H9 (cell line): ENCODE measurements around the gene CFAP100. TPM values are rescaled to one million over a fixed set of nuclear protein-coding genes. Genes with fewer than 3 reads are reported as not detected.
A peak's percentile ranks its signal among the peaks of the same experiment; 100 is the strongest.

ENCODE experiments used
- DNase-seq: peaks from one replicate; pipeline ENCODE4 v3.0.0-alpha.2; 2017
- H2AFZ ChIP-seq: one replicate; pipeline ENCODE4 v1.6.1; 2013; ENCODE audit warnings: mild to moderate bottlenecking, low read length, control low read depth, moderate library complexity
- H2AK5ac ChIP-seq: 2 replicates; pipeline ENCODE4 v1.6.1; 2013; ENCODE audit warnings: low read length, control low read depth, mixed read lengths; ENCODE audit not compliant: insufficient read length
- H2BK120ac ChIP-seq: one replicate; pipeline ENCODE4 v1.6.1; 2013; ENCODE audit warnings: low read depth, mild to moderate bottlenecking, low read length, control low read depth, inconsistent platforms; ENCODE audit not compliant: poor library complexity, severe bottlenecking
- H2BK12ac ChIP-seq: 2 replicates; pipeline ENCODE4 v1.6.1; 2013; ENCODE audit warnings: low read length, control low read depth, mixed read lengths, low read depth; ENCODE audit not compliant: insufficient read length
- H2BK15ac ChIP-seq: 2 replicates; pipeline ENCODE4 v1.6.1; 2013; ENCODE audit warnings: low read depth, low read length, control low read depth
- H2BK20ac ChIP-seq: one replicate; pipeline ENCODE4 v1.6.1; 2013; ENCODE audit warnings: low read depth, mild to moderate bottlenecking, low read length, control low read depth, inconsistent platforms; ENCODE audit not compliant: poor library complexity, severe bottlenecking
- H2BK5ac ChIP-seq: 2 replicates; pipeline ENCODE4 v1.6.1; 2013; ENCODE audit warnings: low read length, control low read depth, mixed read lengths; ENCODE audit not compliant: insufficient read length
- H3K14ac ChIP-seq: 2 replicates; pipeline ENCODE4 v1.6.1; 2013; ENCODE audit warnings: low read length, control low read depth; ENCODE audit not compliant: insufficient read depth
- H3K18ac ChIP-seq: 2 replicates; pipeline ENCODE4 v1.6.1; 2013; ENCODE audit warnings: low read depth, mild to moderate bottlenecking, mixed read lengths, low read length, control low read depth; ENCODE audit not compliant: insufficient read length
- H3K23ac ChIP-seq: 2 replicates; pipeline ENCODE4 v1.6.1; 2013; ENCODE audit warnings: low read length, control low read depth, mixed read lengths, low read depth; ENCODE audit not compliant: insufficient read length
- H3K23me2 ChIP-seq: 2 replicates; pipeline ENCODE4 v1.6.1; 2013; ENCODE audit warnings: low read depth, mild to moderate bottlenecking, mixed read lengths, low read length, control low read depth; ENCODE audit not compliant: insufficient read length, poor library complexity, severe bottlenecking
- H3K27ac ChIP-seq: 2 replicates; pipeline ENCODE4 v1.5.1; 2013; ENCODE audit warnings: low read length, control low read depth, mixed read lengths, low read depth; ENCODE audit not compliant: insufficient read length
- H3K27me3 ChIP-seq: 2 replicates; pipeline ENCODE4 v1.6.1; 2013; ENCODE audit warnings: low read length, control low read depth, inconsistent platforms; ENCODE audit not compliant: insufficient read depth
- H3K4ac ChIP-seq: 2 replicates; pipeline ENCODE4 v1.6.1; 2013; ENCODE audit warnings: low read depth, mild to moderate bottlenecking, control low read depth, inconsistent platforms, low read length, moderate library complexity
- H3K4me1 ChIP-seq: 2 replicates; pipeline ENCODE4 v1.6.1; 2013; ENCODE audit warnings: low read length, control low read depth, inconsistent platforms; ENCODE audit not compliant: insufficient read depth
- H3K4me2 ChIP-seq: 2 replicates; pipeline ENCODE4 v1.6.1; 2013; ENCODE audit warnings: low read length, control low read depth, mixed read lengths; ENCODE audit not compliant: insufficient read length, insufficient read depth
- H3K56ac ChIP-seq: 2 replicates; pipeline ENCODE4 v1.6.1; 2013; ENCODE audit warnings: low read depth, mild to moderate bottlenecking, mixed read lengths, low read length, control low read depth; ENCODE audit not compliant: insufficient read length
- H3K79me1 ChIP-seq: 2 replicates; pipeline ENCODE4 v1.6.1; 2013; ENCODE audit warnings: low read depth, mild to moderate bottlenecking, moderate library complexity, low read length, control low read depth, inconsistent platforms; ENCODE audit not compliant: insufficient read depth, poor library complexity, severe bottlenecking
- H3K79me2 ChIP-seq: 2 replicates; pipeline ENCODE4 v1.6.1; 2013; ENCODE audit warnings: low read length, control low read depth, inconsistent platforms; ENCODE audit not compliant: insufficient read depth
- H3K9ac ChIP-seq: 2 replicates; pipeline ENCODE4 v1.6.1; 2013; ENCODE audit warnings: low read length, control low read depth, mixed read lengths; ENCODE audit not compliant: insufficient read length; ENCODE audit errors: extremely low read depth
- H3K9me3 ChIP-seq: one replicate; pipeline ENCODE4 v1.6.1; 2013; ENCODE audit warnings: low read depth, low read length, inconsistent platforms; ENCODE audit not compliant: control insufficient read depth
- H3T11ph ChIP-seq: one replicate; pipeline ENCODE4 v1.6.1; 2013; ENCODE audit warnings: mild to moderate bottlenecking, low read length, control low read depth, inconsistent platforms
- H4K20me1 ChIP-seq: one replicate; pipeline ENCODE4 v1.6.1; 2013; ENCODE audit not compliant: control insufficient read depth, insufficient read length, insufficient read depth
- H4K5ac ChIP-seq: 2 replicates; pipeline ENCODE4 v1.6.1; 2013; ENCODE audit warnings: low read depth, mild to moderate bottlenecking, mixed read lengths, low read length, control low read depth; ENCODE audit not compliant: insufficient read length
- H4K8ac ChIP-seq: replicated peaks from 2 replicates; pipeline ENCODE4 v1.6.1; 2013; ENCODE audit warnings: low read length, control low read depth, mixed read lengths, low read depth; ENCODE audit not compliant: insufficient read length
- H4K91ac ChIP-seq: 2 replicates; pipeline ENCODE4 v1.6.1; 2013; ENCODE audit warnings: low read depth, mild to moderate bottlenecking, moderate library complexity, mixed read lengths, low read length, control low read depth; ENCODE audit not compliant: insufficient read length
- H3K27ac Mint-ChIP-seq, 3 experiments: 2 replicates in 2 of 3; 3 replicates in 1 of 3; pipeline ENCODE4 v1.8.0; 2020 to 2021; ENCODE audit warnings: mixed read lengths in 3 of 3, mild to moderate bottlenecking in 1 of 3, moderate library complexity in 1 of 3
- H3K27me3 Mint-ChIP-seq: 2 replicates; pipeline ENCODE4 v1.8.0; 2021; ENCODE audit warnings: low read depth, mild to moderate bottlenecking, moderate library complexity, mixed read lengths
- H3K36me3 Mint-ChIP-seq, 3 experiments: 2 replicates in 2 of 3; 3 replicates in 1 of 3; pipeline ENCODE4 v1.8.0; 2020 to 2021; ENCODE audit warnings: low read depth in 3 of 3, mixed read lengths in 3 of 3; ENCODE audit not compliant: insufficient read depth in 1 of 3
- H3K4me1 Mint-ChIP-seq, 2 experiments: 2 replicates each; pipeline ENCODE4 v1.8.0; 2020; ENCODE audit warnings: mixed read lengths in 2 of 2
- H3K4me3 Mint-ChIP-seq, 2 experiments: 2 replicates in 1 of 2; 3 replicates in 1 of 2; pipeline ENCODE4 v1.8.0; 2020 to 2021; ENCODE audit warnings: mild to moderate bottlenecking in 2 of 2, mixed read lengths in 2 of 2, moderate library complexity in 1 of 2
- H3K9me3 Mint-ChIP-seq, 2 experiments: 2 replicates in 1 of 2; 3 replicates in 1 of 2; pipeline ENCODE4 v1.8.0; 2020; ENCODE audit warnings: mild to moderate bottlenecking in 2 of 2, mixed read lengths in 2 of 2, moderate library complexity in 1 of 2
- WGBS: extraction: QIAGEN DNeasy Blood & Tissue Kit; methylation state at CpG from one replicate; pipeline ENCODE4 v1.1.7; 2013; ENCODE audit warnings: missing lambda C conversion rate, low lambda C conversion rate, mixed read lengths; ENCODE audit not compliant: insufficient read length; ENCODE audit errors: extremely low coverage; 5-methylcytosine and 5-hydroxymethylcytosine counted together
- total RNA-seq: library from RNA; stranded (reverse); gene quantifications from 2 replicates; pipeline ENCODE4 v1.2.1, GENCODE V29; 2021
- TF ChIP-seq, protein P1 (sequence below): fragments of 200-600 bp; sonication (generic); conservative IDR thresholded peaks from 3 replicates; pipeline ENCODE4 v1.8.0; 2021; ENCODE audit warnings: antibody characterized with exemption, mild to moderate bottlenecking

CFAP100 gene
- total RNA-seq, 1 experiment from 2014 or later = 0.44 TPM

DNA sequence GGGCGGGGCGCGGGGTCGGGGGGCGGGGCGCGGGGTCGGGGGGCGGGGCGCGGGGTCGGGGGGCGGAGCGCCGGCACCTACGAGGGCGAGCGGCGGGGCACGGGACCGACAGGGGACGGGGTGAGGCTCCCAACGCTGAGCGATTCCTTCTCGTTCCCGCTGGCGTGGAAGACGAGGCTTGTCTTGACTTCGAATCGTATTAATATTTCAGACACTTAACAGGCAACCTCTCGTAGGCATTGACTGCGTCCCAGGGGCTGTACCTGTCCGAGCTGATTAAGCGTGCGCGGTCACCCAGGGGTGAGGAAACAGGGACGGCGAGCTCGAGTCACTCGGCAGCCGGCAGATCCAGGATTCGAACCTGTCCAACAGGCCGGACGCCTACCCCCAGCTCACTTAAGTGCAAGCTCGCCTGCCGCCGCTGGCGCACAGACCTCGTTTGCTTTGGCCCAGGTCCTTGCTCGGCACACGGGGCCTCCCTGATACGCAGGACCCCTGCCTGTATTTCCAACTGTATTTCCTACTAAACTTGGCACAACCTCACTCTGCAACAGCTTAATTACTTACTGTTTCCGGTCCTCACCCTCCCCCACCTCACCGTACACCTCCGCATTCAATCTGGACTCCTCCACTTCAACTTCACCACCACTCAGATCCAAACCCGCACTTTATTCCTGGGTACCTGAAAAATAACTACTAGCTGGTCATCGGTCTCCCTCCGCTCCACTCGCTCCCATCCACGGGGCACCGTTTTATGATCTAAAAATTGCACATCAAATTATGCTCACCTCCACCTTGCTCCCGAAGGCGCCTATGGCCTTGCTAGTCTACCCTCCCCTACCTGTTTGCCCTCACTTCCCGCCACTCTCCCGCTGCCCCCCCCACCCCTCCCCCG, 81.7 kb downstream of the CFAP100 start:
- Histone ChIP-seq H3K27me3 (no peaks in the 10 kb centered on the region), H4K5ac (no peak overlapping the region), H2BK20ac (no peak overlapping the region), H2AK5ac (no peak overlapping the region), H3K9me3 (no peaks in the 10 kb centered on the region), H3K4ac (no peak overlapping the region), H3K14ac (peak overlapping the region; percentile 77), H3K23me2 (peaks cover 13% of the 10 kb centered on the region), H4K91ac (no peak overlapping the region), H2BK5ac (no peak overlapping the region), H2AFZ (no peak overlapping the region), H2BK120ac (no peak overlapping the region), H3T11ph (no peak overlapping the region), H2BK15ac (no peak overlapping the region), H3K4me2 (peak overlapping the region; percentile 79), H3K23ac (no peak overlapping the region), H2BK12ac (no peak overlapping the region), H3K79me1 (no peaks in the 10 kb centered on the region), H3K27ac (no peak overlapping the region), H3K79me2 (peaks cover 9% of the 10 kb centered on the region; the same call in 1 of the 2 replicates), H3K56ac (no peak overlapping the region), H3K18ac (peak overlapping the region; percentile 83), H3K9ac (peak overlapping the region; percentile 80), H4K20me1 (no peaks in the 10 kb centered on the region), H3K4me1 (peaks cover 9% of the 10 kb centered on the region; the same call in 1 of the 2 replicates), H4K8ac (no peak overlapping the region)
- Mint-ChIP-seq H3K36me3 (peaks cover 4 to 11% (median 10%) of the 10 kb centered on the region in 3 experiments), H3K27ac (peak overlapping the region; percentile 41 to 90 (median 49); a peak in 5 of 7 replicates), H3K27me3 (peaks cover 2% of the 10 kb centered on the region; the same call in 1 of the 2 replicates), H3K4me3 (peak overlapping the region; percentile 74 to 80), H3K9me3 (no peaks in the 10 kb centered on the region; a peak in 1 of 5 replicates), H3K4me1 (peaks cover 31 to 36% of the 10 kb centered on the region in 2 experiments)
- no CpG with 5 or more reads among the region's 66 CpGs for WGBS
- TF ChIP-seq, protein P1, sequence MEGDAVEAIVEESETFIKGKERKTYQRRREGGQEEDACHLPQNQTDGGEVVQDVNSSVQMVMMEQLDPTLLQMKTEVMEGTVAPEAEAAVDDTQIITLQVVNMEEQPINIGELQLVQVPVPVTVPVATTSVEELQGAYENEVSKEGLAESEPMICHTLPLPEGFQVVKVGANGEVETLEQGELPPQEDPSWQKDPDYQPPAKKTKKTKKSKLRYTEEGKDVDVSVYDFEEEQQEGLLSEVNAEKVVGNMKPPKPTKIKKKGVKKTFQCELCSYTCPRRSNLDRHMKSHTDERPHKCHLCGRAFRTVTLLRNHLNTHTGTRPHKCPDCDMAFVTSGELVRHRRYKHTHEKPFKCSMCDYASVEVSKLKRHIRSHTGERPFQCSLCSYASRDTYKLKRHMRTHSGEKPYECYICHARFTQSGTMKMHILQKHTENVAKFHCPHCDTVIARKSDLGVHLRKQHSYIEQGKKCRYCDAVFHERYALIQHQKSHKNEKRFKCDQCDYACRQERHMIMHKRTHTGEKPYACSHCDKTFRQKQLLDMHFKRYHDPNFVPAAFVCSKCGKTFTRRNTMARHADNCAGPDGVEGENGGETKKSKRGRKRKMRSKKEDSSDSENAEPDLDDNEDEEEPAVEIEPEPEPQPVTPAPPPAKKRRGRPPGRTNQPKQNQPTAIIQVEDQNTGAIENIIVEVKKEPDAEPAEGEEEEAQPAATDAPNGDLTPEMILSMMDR = no peak
- peak; percentile 63 for DNase-seq
